H1 (cell line): ENCODE results near the gene CIITA. TPM values are rescaled to one million over a fixed set of nuclear protein-coding genes. Genes with fewer than 3 reads are reported as not detected.

ENCODE experiments used
- CTCF ChIA-PET: fragments of 300-600 bp; sonication (Branson Sonifier 250); formaldehyde crosslinking; loops from one replicate; lab custom pipeline; 2021; ENCODE audit not compliant: partially characterized antibody; lab: Charles Lee
- POLR2A ChIA-PET: fragments of 300-600 bp; sonication (Branson Sonifier 250); formaldehyde crosslinking; loops from one replicate; lab custom pipeline; 2021; ENCODE audit warnings: inconsistent platforms; ENCODE audit not compliant: partially characterized antibody; lab: Charles Lee
- DNase-seq, 2 experiments: peaks; one replicate each; pipeline versions ENCODE4 v3.0.0 to v3.0.0-alpha.2; 2010 to 2022; ENCODE audit warnings: low spot score in 2 of 2, low read depth in 1 of 2, mixed read lengths in 1 of 2
- FAIRE-seq: peaks from 2 replicates; lab custom pipeline; 2011; peaks lifted over from hg19 to GRCh38; lab: Jason Lieb, UNC
- H2AFZ ChIP-seq: 2 replicates; pipeline ENCODE4 v1.8.1; 2012; ENCODE audit warnings: low read length, inconsistent platforms
- H2AK5ac ChIP-seq: 2 replicates; pipeline ENCODE4 v1.6.1; 2013; ENCODE audit warnings: low read depth, low read length
- H2BK120ac ChIP-seq: replicated peaks from 2 replicates; pipeline ENCODE3; 2013; ENCODE audit warnings: low read depth, low read length, inconsistent platforms
- H2BK12ac ChIP-seq: 2 replicates; pipeline ENCODE4 v1.6.1; 2013; ENCODE audit warnings: low read depth, low read length
- H2BK15ac ChIP-seq: 2 replicates; pipeline ENCODE4 v1.6.1; 2013; ENCODE audit warnings: low read length
- H2BK20ac ChIP-seq: 2 replicates; pipeline ENCODE4 v1.6.1; 2013; ENCODE audit warnings: low read length
- H2BK5ac ChIP-seq: 2 replicates; pipeline ENCODE4 v1.6.1; 2013; ENCODE audit warnings: low read depth, low read length
- H3K14ac ChIP-seq: 2 replicates; pipeline ENCODE4 v1.6.1; 2013; ENCODE audit warnings: inconsistent platforms; ENCODE audit not compliant: insufficient read length
- H3K18ac ChIP-seq: 2 replicates; pipeline ENCODE4 v1.6.1; 2013; ENCODE audit warnings: low read length; ENCODE audit errors: extremely low read depth
- H3K23ac ChIP-seq: 2 replicates; pipeline ENCODE4 v1.6.1; 2013; ENCODE audit warnings: inconsistent platforms; ENCODE audit not compliant: insufficient read length
- H3K23me2 ChIP-seq: 2 replicates; pipeline ENCODE4 v1.6.1; 2013; ENCODE audit warnings: low read depth, low read length
- H3K27ac ChIP-seq: 2 replicates; pipeline ENCODE4 v1.6.1; 2011; ENCODE audit warnings: low read depth, low read length, inconsistent platforms
- H3K27me3 ChIP-seq, 4 experiments: replicated peaks in 1 of 4; 1 replicate in 1 of 4; 2 replicates in 3 of 4; pipeline versions ENCODE4 v1.6.1 to v1.8.1; 2011 to 2013; ENCODE audit warnings: low read length in 3 of 4, mild to moderate bottlenecking in 3 of 4, inconsistent platforms in 2 of 4, mixed read lengths in 2 of 4, moderate library complexity in 1 of 4; ENCODE audit not compliant: control insufficient read depth in 3 of 4, insufficient read depth in 3 of 4; ENCODE audit errors: extremely low read depth in 1 of 4
- H3K36me3 ChIP-seq, 4 experiments: 2 replicates each; pipeline versions ENCODE4 v1.6.1 to v1.8.1; 2011 to 2013; ENCODE audit warnings: mild to moderate bottlenecking in 4 of 4, low read length in 3 of 4, moderate library complexity in 2 of 4, control low read depth in 1 of 4, inconsistent platforms in 1 of 4; ENCODE audit not compliant: insufficient read depth in 4 of 4, control insufficient read depth in 2 of 4
- H3K4ac ChIP-seq: replicated peaks from 2 replicates; pipeline ENCODE3; 2013; ENCODE audit warnings: low read length, low read depth, mixed read lengths, inconsistent platforms; ENCODE audit not compliant: insufficient read length
- H3K4me1 ChIP-seq, 4 experiments: replicated peaks in 1 of 4; 1 replicate in 1 of 4; 2 replicates in 3 of 4; pipeline versions ENCODE4 v1.6.1 to v1.8.1; 2011 to 2013; ENCODE audit warnings: low read length in 3 of 4, inconsistent platforms in 2 of 4, mixed read lengths in 1 of 4; ENCODE audit not compliant: insufficient read depth in 4 of 4, control insufficient read depth in 3 of 4
- H3K4me2 ChIP-seq, 2 experiments: 2 replicates each; pipeline versions ENCODE4 v1.6.1 to v1.8.1; 2011 to 2013; ENCODE audit warnings: low read depth in 2 of 2, low read length in 2 of 2, control low read depth in 1 of 2, inconsistent platforms in 1 of 2, mild to moderate bottlenecking in 1 of 2; ENCODE audit not compliant: insufficient read depth in 1 of 2
- H3K4me3 ChIP-seq, 4 experiments: fragments of 200-600, 300-600 bp in 1 of 4; sonication (generic), shearing (Covaris generic), sonication (Bioruptor Twin) in 1 of 4; 2 replicates each; pipeline versions ENCODE4 v1.5.1 to v1.8.1; 2011 to 2016; ENCODE audit warnings: low read length in 4 of 4, low read depth in 3 of 4, control low read depth in 2 of 4, inconsistent platforms in 2 of 4, mild to moderate bottlenecking in 2 of 4, mixed read lengths in 1 of 4, moderate library complexity in 1 of 4; ENCODE audit not compliant: insufficient read depth in 2 of 4; ENCODE audit errors: extremely low read depth in 1 of 4
- H3K56ac ChIP-seq: replicated peaks from 2 replicates; pipeline ENCODE3; 2013; ENCODE audit warnings: low read depth, mild to moderate bottlenecking, mixed read lengths, low read length, inconsistent platforms; ENCODE audit not compliant: insufficient read length
- H3K79me1 ChIP-seq: 2 replicates; pipeline ENCODE4 v1.6.1; 2013; ENCODE audit warnings: low read depth, low read length, control low read depth
- H3K79me2 ChIP-seq, 2 experiments: 2 replicates each; pipeline versions ENCODE4 v1.6.1 to v1.8.1; 2012 to 2013; ENCODE audit warnings: low read length in 2 of 2, mild to moderate bottlenecking in 2 of 2, inconsistent platforms in 1 of 2; ENCODE audit not compliant: insufficient read depth in 2 of 2, control insufficient read depth in 1 of 2
- H3K9ac ChIP-seq, 4 experiments: replicated peaks in 1 of 4; 1 replicate in 1 of 4; 2 replicates in 3 of 4; pipeline versions ENCODE4 v1.6.1 to v1.8.1; 2011 to 2013; ENCODE audit warnings: low read depth in 3 of 4, low read length in 3 of 4, control low read depth in 2 of 4, mild to moderate bottlenecking in 2 of 4, moderate library complexity in 2 of 4, inconsistent platforms in 1 of 4; ENCODE audit errors: extremely low read depth in 1 of 4
- H3K9me3 ChIP-seq, 2 experiments: 2 replicates each; pipeline versions ENCODE4 v1.6.1 to v1.8.1; 2012 to 2013; ENCODE audit warnings: mild to moderate bottlenecking in 2 of 2, moderate library complexity in 2 of 2, control low read depth in 1 of 2, inconsistent platforms in 1 of 2, low read depth in 1 of 2, low read length in 1 of 2, mixed read lengths in 1 of 2; ENCODE audit not compliant: insufficient read depth in 2 of 2
- H4K20me1 ChIP-seq, 2 experiments: replicated peaks in 1 of 2; 2 replicates each; pipeline versions ENCODE3 to v1.8.1; 2011 to 2013; ENCODE audit warnings: inconsistent platforms in 2 of 2, low read length in 2 of 2, mild to moderate bottlenecking in 1 of 2; ENCODE audit not compliant: insufficient read depth in 2 of 2, control insufficient read depth in 1 of 2
- H4K5ac ChIP-seq: 2 replicates; pipeline ENCODE4 v1.6.1; 2013; ENCODE audit warnings: low read length, low read depth, mixed read lengths, inconsistent platforms; ENCODE audit not compliant: insufficient read length
- H4K8ac ChIP-seq: 2 replicates; pipeline ENCODE4 v1.8.0; 2013; ENCODE audit warnings: mild to moderate bottlenecking, moderate library complexity, low read length, inconsistent platforms; ENCODE audit not compliant: insufficient read depth; ENCODE audit errors: extremely low read depth
- H4K91ac ChIP-seq: replicated peaks from 2 replicates; pipeline ENCODE3; 2013; ENCODE audit warnings: low read length, mixed read lengths, inconsistent platforms; ENCODE audit not compliant: insufficient read length
- BACH1 ChIP-seq: IDR thresholded peaks from 2 replicates; pipeline ENCODE4 v1.6.1; 2012; ENCODE audit warnings: low read length, improper control_type of control experiment
- WGBS, 2 experiments: shearing (Covaris generic) in 1 of 2; methylation state at CpG; one replicate each; pipeline versions ENCODE4 v1.1.6 to v1.1.7; 2013 to 2015; ENCODE audit warnings: low lambda C conversion rate in 2 of 2, mixed read lengths in 2 of 2, inconsistent platforms in 1 of 2, low coverage in 1 of 2, missing lambda C conversion rate in 1 of 2; ENCODE audit not compliant: insufficient replicate concordance in 2 of 2, insufficient coverage in 1 of 2, insufficient read length in 1 of 2; ENCODE audit errors: extremely low coverage in 1 of 2, missing lambda C conversion rate in 1 of 2; 5-methylcytosine and 5-hydroxymethylcytosine counted together
- polyA plus RNA-seq, 7 experiments: library from polyadenylated mRNA; depleted of rRNA in 3 of 7; stranded (reverse) in 5 of 7; unstranded in 2 of 7; fragments of >200 nt in 5 of 7; fragments of 200-250 nt in 2 of 7; gene quantifications; 1 replicate in 5 of 7; 2 replicates in 1 of 7; 4 replicates in 1 of 7; pipeline versions ENCODE4 v1.2.1 to v1.2.3, GENCODE V29; 2011 to 2013; ENCODE audit warnings: missing spikeins in 2 of 7, mixed read lengths in 2 of 7
- total RNA-seq: library from RNA; stranded (reverse); fragmentation: NEBNext Ultra II Directional; extraction: Animal tissue kit (Norgen Biotek cat#: 25700); gene quantifications from 2 replicates; pipeline ENCODE4 v1.2.1, GENCODE V29; 2021

The CIITA gene
- total and polyA plus RNA-seq, 2 of the 8 experiments (the other 6 are each of a cell fraction or from before 2014, with no cell fraction given), result 0.07 to 0.17 TPM

DNA sequence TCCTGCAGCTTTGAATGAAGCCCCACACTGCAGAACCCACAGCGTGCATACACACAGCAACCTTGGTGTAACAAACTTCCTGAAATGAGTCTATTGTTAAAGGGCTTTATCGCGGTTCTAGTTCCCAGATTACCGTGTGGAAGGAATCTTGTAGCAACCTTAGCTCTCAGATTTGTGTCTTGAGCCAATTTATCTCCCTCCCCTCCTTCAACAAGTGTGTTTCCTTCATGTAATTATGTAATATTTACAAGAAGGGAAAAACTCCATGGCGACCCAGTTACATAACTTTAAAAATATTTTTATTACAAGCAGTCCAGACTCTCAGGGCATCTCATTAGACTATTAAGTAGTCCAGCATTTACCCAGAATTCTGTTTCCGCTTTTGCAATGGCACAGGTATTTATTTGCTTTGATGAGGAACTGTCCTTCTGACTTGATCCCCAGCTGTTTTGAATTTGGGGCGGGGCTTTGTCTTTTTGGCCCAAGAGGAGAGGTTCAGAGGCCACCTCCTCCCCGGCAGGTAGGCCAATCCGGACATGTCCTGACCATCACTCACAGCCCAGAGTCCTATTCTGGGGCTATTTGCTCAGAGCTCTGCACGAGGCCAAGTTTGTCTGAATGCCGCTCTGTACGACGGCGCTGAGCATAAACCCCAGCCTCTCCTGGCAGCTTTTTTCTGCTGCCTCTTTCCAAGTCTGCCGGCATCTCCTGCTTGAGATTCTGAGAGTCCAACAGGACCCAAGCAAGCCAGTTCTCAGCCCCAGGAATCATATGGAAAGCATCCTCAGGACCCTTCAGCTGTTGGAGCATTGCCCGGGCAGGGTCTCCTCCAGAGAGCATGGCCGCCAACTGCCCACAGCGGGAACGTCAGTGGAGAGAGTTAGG is 103.0 kb downstream of the CIITA start:
- no peak overlapping the region for H2BK20ac ChIP-seq
- 0 out of 7 replicates have a peak, but pooled peaks cover 0 to 2% (median 0%) of the 10 kb centered on the region in 4 experiments for H3K4me1 ChIP-seq
- ChIA-PET POLR2A (interaction anchor here (0.8 to 1.1 kb wide), 2 partner anchors 26 to 275 kb away, joined by 3 read pairs; no protein-coding TSS in a partner anchor), CTCF (interaction anchor here (0.6 to 2.2 kb wide), 17 partner anchors 8 to 710 kb away, joined by 3 to 14 read pairs (median 4); partner anchors contain the start of gene SOCS1)
- no peak overlapping the region for H2BK15ac ChIP-seq
- no peaks in the 10 kb centered on the region for H3K79me2 ChIP-seq
- H2AK5ac ChIP-seq, result no peak overlapping the region
- H3K18ac ChIP-seq, result no peak overlapping the region; the same call in 1 of the 2 replicates
- no peak overlapping the region for H2AFZ ChIP-seq
- H3K9ac ChIP-seq, result no peak overlapping the region
- no peak overlapping the region for H3K23ac ChIP-seq
- H2BK12ac ChIP-seq, result no peak overlapping the region
- TF ChIP-seq BACH1, result no peak
- H3K27ac ChIP-seq, result no peak overlapping the region
- no peaks in the 10 kb centered on the region for H3K79me1 ChIP-seq
- DNase-seq, result no peak
- WGBS, 2 experiments, result 88% methylated on average over 19 of the region's 19 CpGs; no CpG with 5 or more reads in 1 of the 2 experiments
- peak overlapping the region; percentile 72; the same call in 1 of the 2 replicates for H4K8ac ChIP-seq
- FAIRE-seq, result no peak
- H4K91ac ChIP-seq, result no peak overlapping the region
- no peaks in the 10 kb centered on the region for H3K23me2 ChIP-seq
- peaks cover 0 to 3% of the 10 kb centered on the region in 2 experiments for H4K20me1 ChIP-seq
- H4K5ac ChIP-seq, result no peak overlapping the region
- H2BK5ac ChIP-seq, result no peak overlapping the region
- H2BK120ac ChIP-seq, result no peak overlapping the region
- H3K9me3 ChIP-seq, result no peaks in the 10 kb centered on the region
- H3K14ac ChIP-seq, result no peak overlapping the region
- H3K27me3 ChIP-seq, result no peaks in the 10 kb centered on the region
- H3K4ac ChIP-seq, result no peak overlapping the region
- H3K36me3 ChIP-seq, result no peaks in the 10 kb centered on the region; a peak in 1 of 8 replicates
- H3K4me2 ChIP-seq, result no peak overlapping the region
- no peak overlapping the region for H3K4me3 ChIP-seq
- H3K56ac ChIP-seq, result no peak overlapping the region
